CD14-positive monocyte (primary cell): Measurements from ENCODE around the gene TNIK. TPM values are rescaled to one million over a fixed set of nuclear protein-coding genes. Genes with fewer than 3 reads are reported as not detected.
A peak's percentile ranks its signal among the peaks of the same experiment; 100 is the strongest.
"Not testable (repeated sequence)": the region's sequence is repeated elsewhere in the genome, so short reads cannot be mapped to it uniquely, and the experiment has no call there.

Experiments used
- DNase-seq, 3 donors: peaks; one replicate each; pipeline ENCODE4 v3.0.0-alpha.2; 2011 to 2022
- H2AFZ ChIP-seq: 2 replicates; pipeline ENCODE4 v1.6.0; 2012; ENCODE audit warnings: mild to moderate bottlenecking, low read depth, low read length, inconsistent platforms; ENCODE audit not compliant: insufficient read depth, poor library complexity, severe bottlenecking
- H3K27ac ChIP-seq, 2 donors: 1 replicate in 1 of 2; 2 replicates in 1 of 2; pipeline ENCODE4 v1.5.1; 2012 to 2013; ENCODE audit warnings: low read length in 2 of 2, control low read depth in 1 of 2, inconsistent platforms in 1 of 2, low read depth in 1 of 2, mild to moderate bottlenecking in 1 of 2
- H3K27me3 ChIP-seq, 2 donors: one replicate each; pipeline versions ENCODE4 v1.6.0 to v1.6.1; 2011 to 2013; ENCODE audit warnings: low read length in 2 of 2; ENCODE audit not compliant: control insufficient read depth in 2 of 2, insufficient read depth in 2 of 2
- H3K36me3 ChIP-seq, 2 donors: replicated peaks in 1 of 2; 1 replicate in 1 of 2; 2 replicates in 1 of 2; pipeline versions ENCODE4 v1.5.1 to v1.6.1; 2012 to 2013; ENCODE audit warnings: low read length in 2 of 2, control low read depth in 1 of 2, inconsistent platforms in 1 of 2, mild to moderate bottlenecking in 1 of 2; ENCODE audit not compliant: insufficient read depth in 2 of 2, control insufficient read depth in 1 of 2
- H3K4me1 ChIP-seq, 2 donors: 1 replicate in 1 of 2; 2 replicates in 1 of 2; pipeline versions ENCODE4 v1.5.1 to v1.6.1; 2012 to 2013; ENCODE audit warnings: low read length in 2 of 2, control low read depth in 1 of 2, inconsistent platforms in 1 of 2, mild to moderate bottlenecking in 1 of 2, moderate library complexity in 1 of 2; ENCODE audit not compliant: insufficient read depth in 2 of 2, control insufficient read depth in 1 of 2
- H3K4me2 ChIP-seq: replicated peaks from 2 replicates; pipeline ENCODE3; 2012; ENCODE audit warnings: low read length, moderate library complexity, mild to moderate bottlenecking; ENCODE audit not compliant: poor library complexity, severe bottlenecking; ENCODE audit errors: extremely low read depth
- H3K4me3 ChIP-seq, 3 experiments: fragments of 200-600 bp in 1 of 3; sonication (generic) in 1 of 3; replicated peaks in 1 of 3; 1 replicate in 2 of 3; 2 replicates in 1 of 3; pipeline ENCODE4 v1.5.1; 2011 to 2013; ENCODE audit warnings: low read length in 3 of 3, mild to moderate bottlenecking in 3 of 3, control low read depth in 2 of 3, low read depth in 2 of 3, inconsistent platforms in 1 of 3, moderate library complexity in 1 of 3
- H3K79me2 ChIP-seq: 2 replicates; pipeline ENCODE4 v1.6.0; 2012; ENCODE audit warnings: mild to moderate bottlenecking, control low read depth, inconsistent platforms, low read length, moderate library complexity; ENCODE audit not compliant: insufficient read depth
- H3K9ac ChIP-seq: 2 replicates; pipeline ENCODE4 v1.6.0; 2017; ENCODE audit warnings: low read length, mild to moderate bottlenecking; ENCODE audit not compliant: insufficient read depth, poor library complexity, severe bottlenecking
- H3K9me3 ChIP-seq, 2 donors: replicated peaks in 1 of 2; 1 replicate in 1 of 2; 2 replicates in 1 of 2; pipeline versions ENCODE4 v1.5.1 to v1.6.1; 2012 to 2013; ENCODE audit warnings: low read length in 2 of 2, control low read depth in 1 of 2; ENCODE audit not compliant: control insufficient read depth in 1 of 2, insufficient read depth in 1 of 2
- H4K20me1 ChIP-seq: 2 replicates; pipeline ENCODE4 v1.6.0; 2012; ENCODE audit warnings: mild to moderate bottlenecking, low read length, control low read depth, moderate library complexity; ENCODE audit not compliant: insufficient read depth
- H3K27ac Mint-ChIP-seq, 7 donors: one replicate each; pipeline ENCODE4 v1.8.0; 2020; ENCODE audit warnings: mild to moderate bottlenecking in 7 of 7, mixed read lengths in 7 of 7, moderate library complexity in 6 of 7, inconsistent platforms in 2 of 7
- H3K27me3 Mint-ChIP-seq, 3 donors: one replicate each; pipeline ENCODE4 v1.8.0; 2021 to 2022; ENCODE audit warnings: low read depth in 3 of 3, mild to moderate bottlenecking in 3 of 3, mixed read lengths in 3 of 3, moderate library complexity in 3 of 3, inconsistent platforms in 1 of 3
- H3K36me3 Mint-ChIP-seq, 2 donors: one replicate each; pipeline ENCODE4 v1.8.0; 2020; ENCODE audit warnings: mixed read lengths in 2 of 2, inconsistent platforms in 1 of 2, mild to moderate bottlenecking in 1 of 2
- H3K4me1 Mint-ChIP-seq: one replicate; pipeline ENCODE4 v1.8.0; 2020; ENCODE audit warnings: mild to moderate bottlenecking, mixed read lengths
- H3K4me3 Mint-ChIP-seq, 2 donors: one replicate each; pipeline ENCODE4 v1.8.0; 2020; ENCODE audit warnings: mild to moderate bottlenecking in 2 of 2, mixed read lengths in 2 of 2, moderate library complexity in 1 of 2
- H3K9me3 Mint-ChIP-seq, 7 donors: one replicate each; pipeline ENCODE4 v1.8.0; 2020 to 2022; ENCODE audit warnings: mixed read lengths in 7 of 7, mild to moderate bottlenecking in 6 of 7, moderate library complexity in 6 of 7, inconsistent platforms in 2 of 7
- WGBS: methylation state at CpG from one replicate; pipeline ENCODE4 v1.1.5; 2013; ENCODE audit warnings: missing lambda C conversion rate; ENCODE audit not compliant: insufficient coverage; 5-methylcytosine and 5-hydroxymethylcytosine counted together
- intact Hi-C, 2 donors: fragments of 100-400 bp; cut with micrococcal nuclease; formaldehyde crosslinking; loops; one replicate each; pipeline versions ENCODE4 v1.15.0 to v1.15.1; 2023
- polyA plus RNA-seq, 3 donors: library from polyadenylated mRNA; depleted of rRNA in 1 of 3; unstranded in 2 of 3; stranded (reverse) in 1 of 3; fragments of 300-500 nt in 2 of 3; fragments of >200 nt in 1 of 3; fragmentation: Illumina TruSeq in 2 of 3; gene quantifications; 1 replicate in 2 of 3; 2 replicates in 1 of 3; pipeline ENCODE4 v1.2.3, GENCODE V29; 2012 to 2021
- TF ChIP-seq, protein P1 (sequence below): fragments of 200-600 bp; IDR thresholded peaks from one replicate; pipeline ENCODE4 v1.8.0; 2022; ENCODE audit warnings: antibody characterized with exemption, mild to moderate bottlenecking

The TNIK gene
- polyA plus RNA-seq, 3 donors: 0.36 to 1.8 (median 0.75) TPM

DNA sequence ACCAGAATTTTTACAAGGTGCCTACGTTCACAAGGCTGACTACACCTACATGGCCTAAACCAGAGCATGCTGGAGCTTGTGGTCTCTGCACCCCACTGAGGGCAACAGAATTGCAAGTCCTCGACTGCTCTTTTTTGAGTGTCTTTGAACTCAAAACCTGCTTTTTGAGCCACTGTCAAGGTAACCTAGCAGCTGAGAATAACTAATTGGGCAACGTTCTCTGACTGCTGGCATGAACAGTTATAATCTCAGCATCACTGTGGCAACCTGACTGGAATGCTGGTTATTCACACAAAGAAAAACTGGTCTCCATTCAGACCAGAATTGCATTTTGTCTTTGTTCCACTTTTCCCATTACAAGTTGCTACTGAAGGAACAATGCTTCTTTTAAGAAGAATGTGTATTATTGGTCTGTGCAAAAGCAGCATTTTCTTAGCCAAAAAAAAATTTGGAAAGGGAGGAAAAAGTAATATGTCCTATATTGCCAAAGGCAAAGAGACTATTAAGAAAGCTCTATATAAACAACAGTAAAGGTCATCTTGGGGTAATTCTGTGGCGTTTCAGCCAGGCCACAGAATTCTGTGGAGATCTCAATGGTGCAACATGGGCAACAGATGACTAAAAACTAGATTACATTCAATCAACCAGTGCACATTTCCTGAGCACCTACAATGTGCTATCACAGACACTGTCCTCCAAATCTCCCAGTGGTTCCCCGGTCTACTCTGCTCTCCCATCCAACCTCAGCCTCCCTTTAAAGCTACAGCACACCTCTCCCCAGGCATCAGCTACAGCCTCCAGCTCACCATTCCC is 76.8 kb downstream of the TNIK start:
- no peaks in the 10 kb centered on the region for H3K36me3 ChIP-seq
- intact Hi-C loops: no loop called here
- no peak overlapping the region for H3K4me3 ChIP-seq
- Mint-ChIP-seq H3K27ac (no peak overlapping the region), H3K4me1 (peaks cover 1% of the 10 kb centered on the region), H3K36me3 (no peaks in the 10 kb centered on the region), H3K4me3 (no peak overlapping the region), H3K9me3 (no peaks in the 10 kb centered on the region), H3K27me3 (no peaks in the 10 kb centered on the region)
- TF ChIP-seq, protein P1, sequence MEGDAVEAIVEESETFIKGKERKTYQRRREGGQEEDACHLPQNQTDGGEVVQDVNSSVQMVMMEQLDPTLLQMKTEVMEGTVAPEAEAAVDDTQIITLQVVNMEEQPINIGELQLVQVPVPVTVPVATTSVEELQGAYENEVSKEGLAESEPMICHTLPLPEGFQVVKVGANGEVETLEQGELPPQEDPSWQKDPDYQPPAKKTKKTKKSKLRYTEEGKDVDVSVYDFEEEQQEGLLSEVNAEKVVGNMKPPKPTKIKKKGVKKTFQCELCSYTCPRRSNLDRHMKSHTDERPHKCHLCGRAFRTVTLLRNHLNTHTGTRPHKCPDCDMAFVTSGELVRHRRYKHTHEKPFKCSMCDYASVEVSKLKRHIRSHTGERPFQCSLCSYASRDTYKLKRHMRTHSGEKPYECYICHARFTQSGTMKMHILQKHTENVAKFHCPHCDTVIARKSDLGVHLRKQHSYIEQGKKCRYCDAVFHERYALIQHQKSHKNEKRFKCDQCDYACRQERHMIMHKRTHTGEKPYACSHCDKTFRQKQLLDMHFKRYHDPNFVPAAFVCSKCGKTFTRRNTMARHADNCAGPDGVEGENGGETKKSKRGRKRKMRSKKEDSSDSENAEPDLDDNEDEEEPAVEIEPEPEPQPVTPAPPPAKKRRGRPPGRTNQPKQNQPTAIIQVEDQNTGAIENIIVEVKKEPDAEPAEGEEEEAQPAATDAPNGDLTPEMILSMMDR: no peak
- no peak overlapping the region for H3K9ac ChIP-seq
- H4K20me1 ChIP-seq: no peaks in the 10 kb centered on the region
- DNase-seq: no peak
- H3K9me3 ChIP-seq: no peaks in the 10 kb centered on the region
- H2AFZ ChIP-seq: no peak overlapping the region
- H3K4me1 ChIP-seq: no peaks in the 10 kb centered on the region
- WGBS: 79% methylated on average over 5 of the region's 5 CpGs
- no peak overlapping the region for H3K27ac ChIP-seq
- H3K79me2 ChIP-seq: no peaks in the 10 kb centered on the region
- no peaks in the 10 kb centered on the region for H3K27me3 ChIP-seq
- H3K4me2 ChIP-seq: no peak overlapping the region

GRCh38 chr3:171382347-171382746 is 77.9 kb downstream of the TNIK start:
- 70% methylated on average over 1 of the region's 4 CpGs for WGBS
- H3K4me3 ChIP-seq, H3K27ac ChIP-seq, H2AFZ ChIP-seq, H4K20me1 ChIP-seq, H3K4me3 Mint-ChIP-seq, H3K27me3 ChIP-seq, H3K4me1 ChIP-seq, H3K79me2 ChIP-seq, intact Hi-C loops, H3K9me3 Mint-ChIP-seq, H3K27me3 Mint-ChIP-seq, H3K36me3 Mint-ChIP-seq, DNase-seq, H3K4me1 Mint-ChIP-seq, H3K9me3 ChIP-seq, H3K4me2 ChIP-seq, H3K36me3 ChIP-seq, H3K9ac ChIP-seq: not testable (repeated sequence)
- H3K27ac Mint-ChIP-seq: peak overlapping the region in 1 of 7 donors; percentile 11
- TF ChIP-seq, protein P1: peak; percentile 23
